Erythroblast (primary cell): ENCODE data around the gene DPP3.

Experiments
- GATA1 ChIP-seq: IDR thresholded peaks from 2 replicates; pipeline ENCODE4 v1.6.1; 2011; ENCODE audit warnings: low read depth, mild to moderate bottlenecking, control low read depth, low read length, moderate library complexity
- POLR2A ChIP-seq: IDR thresholded peaks from 2 replicates; pipeline ENCODE4 v1.6.1; 2011; ENCODE audit warnings: mild to moderate bottlenecking, low read length

DNA sequence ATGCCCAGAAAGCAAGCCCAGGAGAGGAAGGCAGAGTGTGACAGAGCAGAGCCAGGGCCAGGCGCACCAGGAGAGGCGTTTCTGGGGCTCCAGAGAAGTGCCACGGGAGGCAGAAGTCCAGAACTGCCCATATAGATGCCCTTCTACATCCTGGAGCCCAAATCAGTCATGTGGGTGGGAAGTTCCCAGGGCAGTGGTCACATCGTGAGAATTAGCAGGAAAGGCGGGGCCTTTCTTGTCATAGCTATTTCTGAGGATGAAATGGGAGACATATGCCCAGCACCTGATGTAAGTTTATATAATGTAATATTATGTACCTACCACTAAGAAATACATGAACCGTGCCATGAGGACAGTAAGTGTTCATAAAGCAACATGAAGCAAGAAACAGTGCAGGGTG is 52.5 kb downstream of the DPP3 start:
- TF ChIP-seq POLR2A (no peak), GATA1 (no peak)
